G401 (cell line): ENCODE measurements around the gene TH. TPM values are rescaled to one million over a fixed set of nuclear protein-coding genes. Genes with fewer than 3 reads are reported as not detected.
A peak's percentile ranks its signal among the peaks of the same experiment; 100 is the strongest.

ENCODE experiments used
- DNase-seq: peaks from one replicate; pipeline ENCODE4 v3.0.0-alpha.2; 2015; ENCODE audit warnings: low spot score
- in situ Hi-C: cut with HindIII; loops from 2 replicates; pipeline ENCODE4 v1.10.0; 2016; ENCODE audit warnings: low sequenced_read_pairs, mixed read lengths
- total RNA-seq: library from RNA; depleted of rRNA; stranded (reverse); fragments of >200 nt; shearing (Covaris generic); gene quantifications from 2 replicates; pipeline ENCODE4 v1.2.3, GENCODE V29; 2014

TH gene
- total RNA-seq, 1 experiment from 2014 or later: not detected

DNA sequence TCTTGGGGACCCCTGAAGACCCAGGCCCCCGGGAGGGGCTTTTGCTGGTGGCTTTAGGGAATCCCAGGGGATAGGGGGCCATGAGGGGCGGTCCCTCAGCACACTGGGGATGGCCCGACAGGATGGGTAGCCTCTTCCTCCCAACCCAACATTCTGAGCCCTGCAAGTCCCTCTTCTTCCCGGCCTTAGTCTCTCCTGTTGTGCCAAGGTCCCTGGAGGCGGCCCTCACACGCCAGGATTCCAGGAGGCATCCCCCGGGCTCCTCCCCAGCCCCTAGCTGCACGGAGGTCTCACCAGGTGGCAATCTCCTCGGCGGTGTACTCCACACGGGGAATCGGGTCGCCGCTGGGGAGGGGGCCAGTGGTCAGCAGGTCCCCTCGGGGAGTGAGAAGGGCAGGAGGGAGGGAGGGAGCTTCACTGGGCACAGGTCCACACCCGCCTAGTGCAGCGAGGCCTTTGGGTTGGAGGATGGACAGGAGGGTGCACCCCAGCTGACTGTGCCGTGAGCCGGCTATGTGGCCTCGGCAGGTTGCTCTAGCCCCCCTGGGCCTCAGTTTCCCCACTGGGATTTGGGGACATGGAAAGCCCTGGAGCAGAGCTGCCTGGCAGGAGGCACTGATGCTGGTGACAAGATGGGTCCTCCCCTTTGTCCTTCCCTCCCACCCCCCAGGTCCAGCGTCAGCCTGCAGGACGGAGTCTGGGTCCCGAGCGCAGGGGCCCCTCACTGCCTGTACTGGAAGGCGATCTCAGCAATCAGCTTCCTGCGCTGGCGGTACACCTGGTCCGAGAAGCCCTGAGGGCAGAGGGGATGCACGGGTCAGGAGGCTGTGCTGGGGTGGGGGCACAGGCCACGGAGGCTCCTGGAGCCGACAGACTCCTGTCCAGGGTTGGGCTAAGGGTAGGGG is 4.2 kb downstream of the TH start:
- no peak for DNase-seq
- in situ Hi-C loops: no loop called here

- in situ Hi-C loops: no loop called here
- DNase-seq: no peak
Measured at GRCh38 chr11:2166091-2166851, 5.3 kb downstream of the TH start.

- DNase-seq: no peak
- in situ Hi-C loops: no loop called here
Measured at GRCh38 chr11:2165571-2165970, 6.0 kb downstream of the TH start.

DNA sequence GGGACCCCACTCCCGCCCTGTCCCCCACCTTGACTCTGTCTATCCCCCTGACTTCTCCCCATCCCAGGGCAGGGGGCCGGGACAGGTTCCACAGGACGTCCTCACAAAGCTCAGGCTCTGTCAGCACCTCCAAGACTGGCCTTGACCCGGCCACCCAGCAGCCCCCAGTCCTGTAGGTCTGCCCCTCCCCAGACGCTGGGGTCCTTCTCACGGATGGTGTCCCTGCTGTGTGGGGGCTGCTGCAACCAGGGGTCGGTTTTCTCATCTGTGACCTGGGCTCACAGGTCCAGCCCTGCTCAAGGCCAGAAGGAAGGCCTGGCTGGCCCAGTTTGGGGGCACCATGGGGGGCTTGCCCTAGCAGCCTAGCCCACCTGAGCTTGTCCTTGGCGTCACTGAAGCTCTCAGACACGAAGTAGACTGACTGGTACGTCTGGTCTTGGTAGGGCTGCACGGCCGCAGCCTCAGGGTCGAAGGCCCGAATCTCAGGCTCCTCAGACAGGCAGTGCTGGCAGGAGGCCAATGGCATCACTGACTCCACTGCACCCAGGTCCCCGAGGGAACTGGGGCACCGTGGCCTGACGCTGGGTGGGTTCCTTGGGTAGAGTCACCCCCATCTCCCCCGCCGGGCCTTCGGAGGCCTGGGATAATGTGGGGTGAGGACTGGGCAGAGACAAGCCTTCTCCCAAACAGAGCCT is 6.6 kb downstream of the TH start:
- DNase-seq: no peak
- in situ Hi-C loops: no loop called here

DNA sequence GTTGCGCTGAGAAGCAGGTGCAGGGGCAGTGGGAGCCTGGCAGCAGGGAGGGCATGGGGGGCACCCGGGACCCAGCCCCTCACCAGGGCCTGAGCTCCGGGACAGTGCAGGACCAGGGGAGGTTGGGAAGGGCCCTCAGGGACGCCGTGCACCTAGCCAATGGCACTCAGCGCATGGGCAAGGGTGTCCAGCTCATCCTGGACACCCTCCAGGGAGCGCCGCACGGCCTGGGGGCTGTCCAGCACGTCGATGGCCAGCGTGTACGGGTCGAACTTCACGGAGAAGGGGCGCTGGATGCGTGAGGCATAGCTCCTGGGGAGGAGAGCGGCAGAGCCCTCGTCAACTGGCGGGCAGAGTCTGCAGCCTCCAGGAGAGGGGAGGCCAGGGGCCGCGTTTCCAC is 7.5 kb downstream of the TH start:
- DNase-seq: no peak
- in situ Hi-C loops: no loop called here

DNA sequence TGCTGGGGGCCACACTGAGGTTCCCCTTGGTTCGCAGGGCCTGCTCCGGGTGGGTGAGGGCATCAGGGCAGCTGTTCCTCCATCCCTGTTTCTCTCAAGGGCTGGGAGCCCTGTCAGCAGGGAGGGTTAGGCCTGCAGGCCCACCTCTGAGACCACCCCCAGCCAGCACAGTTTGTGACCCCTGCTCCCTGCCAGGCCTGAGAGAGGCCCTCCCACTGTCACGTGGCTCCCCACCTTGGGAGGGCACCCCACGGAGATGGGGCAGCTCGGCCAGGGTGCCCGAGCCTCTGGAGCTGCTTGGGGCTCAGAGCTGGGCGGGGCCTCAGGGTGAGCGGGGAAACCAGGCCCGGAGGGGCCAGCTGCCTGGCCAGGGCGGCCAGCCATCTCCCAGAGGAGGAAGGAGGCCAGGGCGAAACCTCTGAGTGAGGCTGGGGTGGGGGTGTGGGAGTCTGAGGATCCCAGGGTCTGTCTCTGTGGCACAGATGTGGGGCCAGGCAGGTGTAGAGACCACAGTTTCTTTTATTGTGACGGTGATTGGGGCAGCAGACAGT is 8.1 kb downstream of the TH start:
- in situ Hi-C loops: no loop called here
- no peak for DNase-seq

DNA sequence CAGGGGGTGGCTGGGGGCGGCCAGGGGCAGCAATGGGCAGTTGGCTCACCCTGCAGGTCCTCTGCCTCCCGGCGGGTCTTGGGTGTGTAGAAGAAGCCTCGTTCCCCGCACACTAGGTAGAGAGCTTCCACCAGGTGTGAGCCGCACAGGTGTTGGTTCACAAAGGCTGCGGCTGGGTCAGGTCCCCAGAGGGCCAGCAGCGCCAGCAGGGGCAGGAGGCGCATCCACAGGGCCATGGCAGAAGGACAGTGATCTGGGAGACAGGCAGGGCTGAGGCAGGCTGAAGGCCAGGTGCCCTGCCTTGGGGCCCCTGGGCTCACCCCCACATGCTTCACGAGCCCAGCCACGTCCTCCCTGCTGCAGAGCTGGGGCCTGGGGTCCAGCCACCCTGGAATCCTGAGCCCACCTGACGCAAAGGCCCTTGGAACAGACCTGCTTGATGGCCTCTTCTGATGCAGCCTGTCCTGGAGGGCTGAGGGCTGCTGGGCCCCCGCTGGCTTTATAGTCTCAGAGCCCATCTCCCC is 10.8 kb downstream of the TH start, which contains the start of gene INS:
Gene INS (minus strand): TSS at position 474 of the 524 bp plus-strand sequence. CDS start 238 bp downstream, at position 236.
- DNase-seq: no peak
- in situ Hi-C loops: no loop called here

- in situ Hi-C loops: no loop called here
- DNase-seq: no peak
Measured at GRCh38 chr11:2159536-2160413, 11.8 kb downstream of the TH start.

DNA sequence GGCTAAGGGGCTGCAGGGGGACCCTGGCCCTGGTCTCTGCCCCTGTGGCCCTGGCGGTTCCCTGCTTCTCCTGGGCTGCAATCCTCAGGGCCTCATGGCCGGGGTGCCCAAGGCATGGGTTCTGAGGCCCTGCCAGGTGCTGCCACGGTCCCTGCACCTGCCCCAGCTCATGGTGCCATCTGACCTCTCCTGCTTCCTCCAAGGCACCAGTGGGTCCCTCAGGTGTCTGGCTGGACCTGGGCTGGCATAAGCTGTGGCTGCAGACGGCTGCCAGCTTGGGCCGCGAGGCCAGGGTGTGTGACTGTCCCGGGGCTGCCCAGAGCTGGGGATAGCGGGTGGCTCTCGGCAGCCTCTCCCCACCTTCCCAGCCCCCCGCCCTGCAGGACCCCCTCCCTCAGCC is 12.6 kb downstream of the TH start:
- in situ Hi-C loops: no loop called here
- DNase-seq: no peak

- in situ Hi-C loops: no loop called here
- no peak for DNase-seq
Measured at GRCh38 chr11:2158296-2158737, 13.3 kb downstream of the TH start.

- DNase-seq: no peak
- in situ Hi-C loops: no loop called here
Measured at GRCh38 chr11:2157294-2158040, 14.1 kb downstream of the TH start.

- in situ Hi-C loops: no loop called here
- DNase-seq: peak; percentile 48
Measured at GRCh38 chr11:2156416-2157182, 15.0 kb downstream of the TH start.

- in situ Hi-C loops: no loop called here
- DNase-seq: no peak
Measured at GRCh38 chr11:2155511-2155910, 16.1 kb downstream of the TH start.

DNA sequence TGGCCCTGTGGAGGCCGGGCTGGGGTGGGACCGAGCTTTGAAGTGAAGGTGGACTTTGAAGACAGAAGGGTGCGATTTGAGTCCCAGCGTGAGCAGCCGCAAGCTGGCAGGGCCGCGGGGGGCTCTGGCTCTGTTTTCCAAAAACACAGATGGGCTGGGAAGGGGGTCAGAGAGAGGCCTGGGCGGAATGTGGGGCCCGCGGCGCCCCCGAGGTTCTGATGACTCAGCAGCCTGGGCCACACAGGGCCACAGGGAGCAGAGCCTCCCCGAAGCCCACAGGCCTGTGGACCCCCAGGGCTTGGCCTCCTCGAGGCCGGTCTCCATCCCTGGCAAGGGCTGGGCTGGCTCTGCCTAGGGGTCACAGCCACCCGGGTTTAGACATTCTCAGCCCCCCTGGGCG is 16.7 kb downstream of the TH start:
- in situ Hi-C loops: loop anchor here (5.0 kb wide), 1 partner anchor 78 kb away; no protein-coding TSS in a partner anchor
- DNase-seq: no peak

DNA sequence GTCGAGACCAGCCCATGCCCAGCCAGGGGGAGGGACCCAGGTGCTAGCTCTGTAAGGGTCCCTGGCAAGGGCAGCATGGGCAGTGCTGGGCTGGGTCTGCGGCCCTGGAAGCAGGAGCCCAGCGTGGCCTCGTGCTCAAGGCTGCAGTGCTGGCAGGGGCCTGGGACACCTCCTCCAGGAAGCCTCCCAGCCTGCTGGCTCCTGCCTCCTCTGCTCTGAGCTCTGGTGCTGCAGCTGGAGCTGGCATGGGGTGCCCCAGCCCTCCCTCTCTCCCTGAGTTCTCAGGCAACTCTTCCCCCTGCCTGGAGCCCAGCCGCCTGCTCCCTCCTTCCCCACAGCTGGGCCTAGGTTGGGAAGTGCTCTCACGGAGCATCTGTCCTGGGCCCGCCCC is 17.4 kb downstream of the TH start:
- in situ Hi-C loops: loop anchor here (5.0 kb wide), 1 partner anchor 77 kb away; no protein-coding TSS in a partner anchor
- DNase-seq: no peak

DNA sequence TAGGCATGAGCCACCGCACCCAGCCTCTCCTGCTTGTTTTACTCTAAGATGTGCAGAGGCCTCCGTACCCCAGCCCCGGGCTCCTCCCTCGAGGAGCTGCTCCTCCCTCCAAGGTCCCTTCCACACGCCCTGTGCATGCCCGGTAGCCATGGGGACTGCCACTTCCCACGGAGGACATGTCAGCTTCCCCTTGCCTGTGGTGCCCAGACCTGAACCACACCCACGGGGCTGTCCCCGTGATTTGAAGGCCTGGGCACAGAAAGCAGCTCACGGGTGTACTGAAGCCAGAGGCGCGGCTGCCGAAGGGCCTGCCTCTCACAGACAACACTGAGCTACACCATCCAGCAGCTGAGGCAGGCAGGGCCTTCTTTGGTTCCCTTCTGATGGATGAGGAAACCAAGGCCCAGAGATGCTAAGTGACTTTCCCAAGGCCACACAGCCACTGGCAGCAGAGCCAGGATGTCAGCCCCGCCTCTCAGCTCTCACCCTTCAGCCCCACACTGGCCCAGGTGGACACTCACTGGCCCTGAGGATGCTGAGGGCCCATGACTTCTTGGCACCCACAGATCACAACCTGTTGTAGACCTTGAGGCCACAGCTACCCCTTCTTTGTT is 17.9 kb downstream of the TH start:
- in situ Hi-C loops: loop anchor here (5.0 kb wide), 1 partner anchor 76 kb away; no protein-coding TSS in a partner anchor
- no peak for DNase-seq
